HG02943 (cell line): ENCODE measurements around the gene PTPN1.
"Not testable (repeated sequence)": the region's sequence is repeated elsewhere in the genome, so short reads cannot be mapped to it uniquely, and the experiment has no call there.

Source experiments
- ATAC-seq: cut with Tn5 transposase; IDR thresholded peaks from one replicate; pipeline ENCODE4 v1.9.1; 2021; ENCODE audit warnings: mild to moderate bottlenecking, low read depth, moderate library complexity; ENCODE audit not compliant: unreplicated experiment

PTPN1 gene

GRCh38 chr20:50509923-50510705 is at the start of gene PTPN1:
PTPN1 (plus strand) TSS chr20:50510383; CDS start chr20:50510528, 145 bp downstream.
- peak; percentile 86 for ATAC-seq

GRCh38 chr20:50460608-50461267 is 49.4 kb upstream of the PTPN1 start:
- no peak for ATAC-seq

- ATAC-seq = no peak
Measured at GRCh38 chr20:50462093-50462690, 48.0 kb upstream of the PTPN1 start.

GRCh38 chr20:50464026-50464724 is 46.0 kb upstream of the PTPN1 start:
- ATAC-seq = no peak

GRCh38 chr20:50464725-50465650 is 45.2 kb upstream of the PTPN1 start:
- no peak for ATAC-seq

- ATAC-seq = no peak
Measured at GRCh38 chr20:50467174-50467573, 43.0 kb upstream of the PTPN1 start.

- ATAC-seq = no peak
Measured at GRCh38 chr20:50467718-50468356, 42.3 kb upstream of the PTPN1 start.

- no peak for ATAC-seq
Measured at GRCh38 chr20:50468378-50468798, 41.8 kb upstream of the PTPN1 start.

GRCh38 chr20:50469176-50469723 is 40.9 kb upstream of the PTPN1 start:
- ATAC-seq = no peak

GRCh38 chr20:50469796-50470195 is 40.4 kb upstream of the PTPN1 start:
- no peak for ATAC-seq

- ATAC-seq = no peak
Measured at GRCh38 chr20:50470264-50470858, 39.8 kb upstream of the PTPN1 start.

- no peak for ATAC-seq
Measured at GRCh38 chr20:50471231-50471630, 39.0 kb upstream of the PTPN1 start.

GRCh38 chr20:50472693-50473664 is 37.2 kb upstream of the PTPN1 start:
- no peak for ATAC-seq

GRCh38 chr20:50474356-50474755 is 35.8 kb upstream of the PTPN1 start:
- ATAC-seq = not testable (repeated sequence)

GRCh38 chr20:50475681-50476292 is 34.4 kb upstream of the PTPN1 start:
- no peak for ATAC-seq

GRCh38 chr20:50477239-50477872 is 32.8 kb upstream of the PTPN1 start:
- no peak for ATAC-seq
